Stomach (tissue), 9 donors: ENCODE results near the gene RPRD2. TPM values are rescaled to one million over a fixed set of nuclear protein-coding genes. Genes with fewer than 3 reads are reported as not detected.

Source experiments
- DNase-seq, 2 donors: peaks; one replicate each; pipeline versions ENCODE4 v3.0.0 to v3.0.0-alpha.2; 2013 to 2019
- H3K27ac ChIP-seq, 5 donors: fragments of 200-600 bp in 4 of 5; sonication (generic) in 4 of 5; one replicate each; pipeline ENCODE4 v1.5.1; 2013 to 2019; ENCODE audit warnings: mild to moderate bottlenecking in 1 of 5, moderate library complexity in 1 of 5
- H3K27me3 ChIP-seq, 3 donors: fragments of 200-600 bp; sonication (generic); one replicate each; pipeline ENCODE4 v1.5.1; 2017 to 2019; ENCODE audit warnings: mixed run types in 1 of 3
- H3K36me3 ChIP-seq, 4 donors: fragments of 200-600 bp; sonication (generic); 1 replicate in 3 of 4; 2 replicates in 1 of 4; pipeline ENCODE4 v1.5.1; 2016 to 2019
- H3K4me1 ChIP-seq, 4 donors: fragments of 200-600 bp; sonication (generic); one replicate each; pipeline ENCODE4 v1.5.1; 2016 to 2019
- H3K4me3 ChIP-seq, 4 donors: fragments of 200-600 bp; sonication (generic) in 3 of 4; one replicate each; pipeline ENCODE4 v1.5.1; 2016 to 2019; ENCODE audit warnings: mild to moderate bottlenecking in 1 of 4
- H3K9me3 ChIP-seq, 4 donors: fragments of 200-600 bp; sonication (generic); one replicate each; pipeline ENCODE4 v1.5.1; 2016 to 2019
- CTCF ChIP-seq, 7 experiments: fragments of 450-650 bp in 4 of 7; fragments of 200-600 bp in 3 of 7; sonication (generic) in 3 of 7; IDR thresholded peaks; one replicate each; pipeline ENCODE4 v1.5.1; 2016 to 2019; ENCODE audit warnings: antibody characterized with exemption in 7 of 7, control low read depth in 2 of 7, mild to moderate bottlenecking in 1 of 7
- EP300 ChIP-seq: sonication (generic); formaldehyde crosslinking; IDR thresholded peaks from one replicate; pipeline ENCODE4 v1.6.1; 2017; ENCODE audit warnings: antibody characterized with exemption
- POLR2A ChIP-seq, 4 donors: fragments of 450-650 bp; IDR thresholded peaks; one replicate each; pipeline ENCODE4 v1.6.1; 2016; ENCODE audit warnings: antibody characterized with exemption in 4 of 4, control low read depth in 2 of 4, mild to moderate bottlenecking in 1 of 4, moderate library complexity in 1 of 4
- POLR2AphosphoS5 ChIP-seq, 3 donors: sonication (generic); formaldehyde crosslinking; IDR thresholded peaks; one replicate each; pipeline ENCODE4 v1.6.1; 2016; ENCODE audit warnings: antibody characterized with exemption in 3 of 3
- WGBS, 5 donors: extraction: QIAGEN DNeasy Blood & Tissue Kit in 3 of 5; methylation state at CpG; one replicate each; pipeline versions ENCODE4 v1.1.5 to v1.1.7; 2013 to 2018; 5-methylcytosine and 5-hydroxymethylcytosine counted together
- intact Hi-C: fragments of 100-400 bp; cut with DNase I; formaldehyde crosslinking; loops from one replicate; pipeline ENCODE4 v1.15.1; 2023; ENCODE audit warnings: low total_unique reads
- polyA plus RNA-seq, 3 donors: library from polyadenylated mRNA; stranded (reverse); fragments of 200-250 nt; gene quantifications; one replicate each; pipeline ENCODE4 v1.2.3, GENCODE V29; 2013
- total RNA-seq, 5 donors: library from RNA; depleted of rRNA; stranded (reverse); fragments of >200 nt; gene quantifications; one replicate each; pipeline versions ENCODE4 v1.1.0 to v1.2.3, GENCODE V29; 2014 to 2016
- donor health status: healthy with polysubstance abuse.
- donor health status: Bipolar disorder and iron deficiency.
- donor health status: healthy.

The RPRD2 gene
- total and polyA plus RNA-seq, 8 donors: 4.5 to 41.4 (median 12.3) TPM

DNA sequence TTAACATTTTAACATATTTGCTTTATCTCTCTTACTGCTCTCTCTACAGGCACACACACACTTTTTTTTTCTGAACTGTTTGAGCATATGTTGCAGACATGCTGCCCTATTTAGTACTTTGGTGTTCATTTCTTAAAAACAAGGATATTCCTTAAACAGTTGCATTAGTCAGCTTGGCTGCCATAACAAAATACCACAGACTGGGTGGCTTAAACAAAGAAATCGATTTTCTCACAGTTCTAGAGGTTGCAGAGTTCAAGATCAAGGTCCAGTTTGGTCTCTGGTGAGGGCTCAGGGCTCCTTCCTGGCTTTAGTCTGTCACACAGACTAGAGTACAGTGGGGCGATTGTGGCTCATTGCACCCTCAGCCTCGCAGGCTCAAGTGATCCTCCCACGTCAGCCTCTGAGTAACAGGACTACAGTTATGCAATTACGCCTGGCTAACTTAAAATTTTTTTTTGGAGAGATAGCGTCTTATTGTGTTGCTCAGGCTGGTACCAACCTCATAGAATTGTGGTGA, 46.7 kb downstream of the RPRD2 start:
- Histone ChIP-seq H3K4me3 (no peak overlapping the region), H3K4me1 (peaks cover 8 to 56% (median 35%) of the 10 kb centered on the region in 4 donors), H3K27ac (no peak overlapping the region), H3K36me3 (no peaks in the 10 kb centered on the region), H3K27me3 (no peaks in the 10 kb centered on the region), H3K9me3 (no peaks in the 10 kb centered on the region)
- intact Hi-C loops: no loop called here
- TF ChIP-seq POLR2A (IDR thresholded peaks at IDR 0.05) (no peak), EP300 (no peak), POLR2AphosphoS5 (IDR thresholded peaks at IDR 0.05) (no peak), CTCF (IDR thresholded peaks at IDR 0.05) (no peak)
- DNase-seq: peak in 1 of 2 donors; percentile 21
- 69 to 86% (median 79%) methylated on average over 6 of the region's 6 CpGs for WGBS, 5 donors

DNA sequence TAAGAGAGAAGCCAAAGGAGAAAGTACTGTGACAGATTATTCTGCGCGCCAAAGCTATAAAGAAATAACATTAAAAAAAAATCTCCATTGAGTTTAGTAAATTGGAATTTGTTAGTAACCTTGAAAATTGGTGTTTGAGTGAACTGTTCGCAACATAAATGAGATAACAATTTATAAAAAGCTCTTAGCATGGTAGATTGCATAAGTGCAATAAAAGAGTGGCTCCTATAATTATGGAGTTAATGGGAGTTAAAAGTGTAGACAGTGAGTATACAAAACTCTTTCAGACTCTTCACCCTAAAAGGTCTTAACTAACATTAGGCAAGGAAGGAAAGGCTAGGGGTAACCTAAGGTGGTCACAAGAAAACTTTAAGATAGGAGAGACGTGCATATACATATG, 50.6 kb downstream of the RPRD2 start:
- Histone ChIP-seq H3K27ac (no peak overlapping the region), H3K36me3 (peaks cover 0 to 23% (median 19%) of the 10 kb centered on the region in 4 donors), H3K27me3 (no peaks in the 10 kb centered on the region), H3K4me1 (peaks cover 5 to 19% (median 11%) of the 10 kb centered on the region in 4 donors), H3K9me3 (no peaks in the 10 kb centered on the region), H3K4me3 (no peak overlapping the region)
- no peak for DNase-seq
- TF ChIP-seq POLR2AphosphoS5 (IDR thresholded peaks at IDR 0.05): no peak
- TF ChIP-seq POLR2A (IDR thresholded peaks at IDR 0.05): no peak
- TF ChIP-seq EP300: no peak
- no peak for TF ChIP-seq CTCF (IDR thresholded peaks at IDR 0.05)
- WGBS, 5 donors: 94 to 98% (median 97%) methylated on average over 4 of the region's 4 CpGs
- intact Hi-C loops: no loop called here

- Histone ChIP-seq H3K27ac (no peak overlapping the region), H3K27me3 (no peaks in the 10 kb centered on the region), H3K36me3 (peaks cover 0 to 33% (median 30%) of the 10 kb centered on the region in 4 donors), H3K9me3 (no peaks in the 10 kb centered on the region), H3K4me3 (no peak overlapping the region), H3K4me1 (peaks cover 0 to 11% (median 4%) of the 10 kb centered on the region in 4 donors)
- no peak for DNase-seq
- no peak for TF ChIP-seq POLR2AphosphoS5 (IDR thresholded peaks at IDR 0.05)
- TF ChIP-seq EP300: no peak
- TF ChIP-seq POLR2A (IDR thresholded peaks at IDR 0.05): no peak
- TF ChIP-seq CTCF (IDR thresholded peaks at IDR 0.05): no peak
- intact Hi-C loops: no loop called here
- 79 to 92% (median 79%) methylated on average over 3 of the region's 3 CpGs for WGBS, 5 donors
Observed at GRCh38 chr1:150415800-150416199, 51.9 kb downstream of the RPRD2 start.

- H3K27me3 ChIP-seq: no peaks in the 10 kb centered on the region
- peak in 1 of 2 donors; percentile 43 for DNase-seq
- peaks cover 0 to 49% (median 42%) of the 10 kb centered on the region in 4 donors for H3K36me3 ChIP-seq
- TF ChIP-seq POLR2A (IDR thresholded peaks at IDR 0.05) (no peak), CTCF (IDR thresholded peaks at IDR 0.05) (no peak), EP300 (no peak), POLR2AphosphoS5 (IDR thresholded peaks at IDR 0.05) (no peak)
- H3K9me3 ChIP-seq: no peaks in the 10 kb centered on the region
- peaks cover 0 to 15% (median 6%) of the 10 kb centered on the region in 4 donors for H3K4me1 ChIP-seq
- no peak overlapping the region for H3K4me3 ChIP-seq
- H3K27ac ChIP-seq: no peak overlapping the region
- WGBS, 5 donors: 82 to 90% (median 83%) methylated on average over 5 of the region's 5 CpGs
- intact Hi-C loops: no loop called here
Observed at GRCh38 chr1:150420560-150421265, 56.8 kb downstream of the RPRD2 start.
